Stimulated activated CD8-positive, alpha-beta memory T cell treated with anti-CD3 and anti-CD28 coated beads, Interleukin-7, amount 100 ng/mL, for 48 hours (primary cell): ENCODE data around the gene ARHGAP15.

ENCODE experiments used
- DNase-seq, 2 donors: peaks; one replicate each; pipeline ENCODE4 v3.0.0-alpha.2; 2020; ENCODE audit warnings: low read depth in 1 of 2; ENCODE audit errors: extremely low read depth in 1 of 2

ARHGAP15 gene

DNA sequence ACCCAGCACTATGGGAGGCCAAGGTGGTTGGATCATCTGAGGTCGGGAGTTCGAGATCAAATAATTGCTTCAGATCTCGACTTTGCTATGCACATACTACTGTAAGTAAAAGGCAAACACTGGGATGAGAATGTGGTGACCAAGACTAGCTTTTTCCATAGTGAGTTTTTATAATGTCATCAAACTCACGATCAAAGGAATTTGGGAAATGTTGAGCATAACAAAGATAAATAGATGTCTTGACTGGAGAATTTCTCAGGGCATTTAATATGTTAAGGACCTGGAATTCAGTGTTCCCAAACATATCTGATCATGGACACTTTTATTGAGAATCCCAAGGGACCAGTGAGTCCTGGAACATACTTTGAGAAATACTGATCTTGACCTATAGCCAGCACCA lies 205.6 kb downstream of the ARHGAP15 start:
- no peak for DNase-seq

DNA sequence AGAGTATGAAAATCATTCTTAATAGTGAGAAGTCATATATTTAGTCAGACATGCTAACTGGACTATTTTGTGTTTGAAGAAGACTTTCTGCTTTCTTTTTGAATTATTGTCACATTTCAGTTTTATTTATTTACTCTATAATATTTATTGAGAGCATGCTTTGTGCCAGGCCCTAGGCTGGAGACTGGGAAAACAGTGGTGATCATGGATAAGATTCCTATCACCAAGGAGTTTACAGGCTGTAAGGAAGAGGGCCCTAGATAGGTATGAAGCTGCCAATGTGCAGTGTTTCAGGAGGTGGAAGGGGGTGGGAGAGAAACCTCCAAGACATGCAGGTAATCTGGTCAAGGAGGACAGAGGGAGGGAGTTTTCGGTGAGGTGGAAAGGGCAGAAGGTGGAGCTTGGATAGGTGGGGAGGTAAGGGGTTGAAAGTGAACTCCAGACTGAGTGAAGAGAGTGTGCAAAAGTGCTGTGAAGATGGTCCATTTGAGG lies 207.5 kb downstream of the ARHGAP15 start:
- DNase-seq = no peak

DNA sequence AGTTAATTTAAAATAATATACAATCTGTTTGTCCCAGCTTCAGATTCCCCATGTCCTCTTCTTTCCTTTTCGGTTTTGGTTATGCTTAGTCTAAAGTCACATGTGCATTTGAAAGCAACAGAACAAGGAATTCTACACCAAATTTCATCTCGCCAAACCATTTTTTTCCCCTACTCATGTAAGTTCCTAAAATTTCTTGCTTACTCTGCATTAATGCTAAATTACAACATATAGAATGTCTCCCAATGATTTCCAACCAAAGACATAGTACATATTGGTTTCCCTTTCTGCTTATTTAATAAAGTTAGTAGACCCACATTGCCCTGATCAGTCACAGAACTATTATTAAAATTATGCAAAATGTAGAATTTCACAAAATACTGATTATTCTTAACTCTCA lies 212.3 kb downstream of the ARHGAP15 start:
- no peak for DNase-seq

DNA sequence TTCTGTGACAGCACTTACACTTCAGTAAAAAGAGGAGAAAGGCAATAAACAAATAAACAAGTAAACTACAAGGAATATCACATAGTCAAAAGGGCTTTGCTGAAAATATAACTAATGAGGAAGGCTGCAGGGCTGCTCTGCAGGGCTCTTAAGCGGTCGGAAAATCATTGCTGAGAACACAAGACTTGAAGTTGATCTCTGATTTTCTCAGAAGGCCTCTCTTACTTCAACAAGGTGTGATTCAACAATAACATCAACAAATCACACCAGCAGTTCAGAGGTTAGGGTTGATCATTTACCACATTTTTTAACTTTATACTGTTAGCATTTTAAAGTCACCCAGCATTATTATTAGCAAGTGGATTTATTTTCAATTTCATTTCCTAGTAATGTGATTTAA lies 215.6 kb downstream of the ARHGAP15 start:
- no peak for DNase-seq

DNA sequence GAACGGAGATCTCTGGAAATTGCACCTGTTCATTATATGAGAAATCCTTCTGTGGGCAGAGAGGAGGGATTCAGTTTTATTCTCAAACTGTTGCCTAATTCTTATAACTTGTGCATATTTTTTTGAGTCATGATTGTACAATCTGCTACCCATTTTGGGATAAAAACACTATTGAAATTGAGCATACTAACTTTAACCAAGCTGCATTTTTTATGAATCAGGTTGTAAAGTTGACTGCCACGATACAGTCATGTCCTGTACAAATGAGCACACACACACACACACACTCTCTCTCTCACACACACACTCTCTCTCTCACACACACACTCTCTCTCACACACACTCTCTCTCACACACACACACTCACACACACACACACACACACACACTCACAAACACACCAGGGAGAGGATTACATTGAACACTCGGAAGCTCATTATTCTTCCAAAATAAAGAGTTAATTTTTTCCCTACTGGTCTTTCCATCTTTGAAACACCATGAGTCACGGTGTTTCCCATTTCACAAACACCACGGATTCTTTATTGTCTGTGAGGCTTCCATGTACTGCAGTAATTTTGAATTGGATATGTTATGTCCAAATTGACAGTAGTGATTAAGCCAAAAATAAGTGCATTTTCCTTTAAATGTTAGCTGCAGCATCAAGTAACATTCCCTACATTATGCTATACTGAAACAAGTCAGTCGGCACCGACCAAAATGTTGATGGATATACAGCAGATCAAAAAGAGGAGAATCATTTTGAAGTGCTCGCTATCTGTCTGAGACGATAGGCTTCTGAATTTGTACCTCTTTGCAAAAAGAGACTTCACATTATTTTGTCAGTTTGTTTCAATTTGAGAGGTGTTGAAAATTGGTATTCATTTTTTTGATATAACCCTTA lies 216.9 kb downstream of the ARHGAP15 start:
- no peak for DNase-seq

DNA sequence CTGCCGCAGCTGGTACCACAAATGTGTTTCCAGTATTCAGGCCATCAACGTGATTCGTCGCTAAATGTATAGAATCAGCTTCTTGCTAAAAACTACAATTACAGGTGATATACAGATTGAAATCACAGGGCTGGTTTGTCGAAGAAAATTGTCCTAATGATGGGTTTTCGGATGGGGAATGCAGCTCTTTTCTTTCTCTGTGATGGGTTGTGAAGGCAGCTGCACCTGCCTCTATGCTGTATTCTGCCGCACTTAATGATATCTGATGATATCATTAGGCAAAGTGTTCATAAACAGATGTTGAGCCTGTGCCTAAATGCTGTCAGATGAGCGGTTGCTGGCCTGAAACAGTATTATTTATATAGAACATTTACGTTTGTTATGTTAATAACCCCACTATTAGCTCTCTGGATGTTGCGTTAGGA lies 218.1 kb downstream of the ARHGAP15 start:
- DNase-seq = no peak

DNA sequence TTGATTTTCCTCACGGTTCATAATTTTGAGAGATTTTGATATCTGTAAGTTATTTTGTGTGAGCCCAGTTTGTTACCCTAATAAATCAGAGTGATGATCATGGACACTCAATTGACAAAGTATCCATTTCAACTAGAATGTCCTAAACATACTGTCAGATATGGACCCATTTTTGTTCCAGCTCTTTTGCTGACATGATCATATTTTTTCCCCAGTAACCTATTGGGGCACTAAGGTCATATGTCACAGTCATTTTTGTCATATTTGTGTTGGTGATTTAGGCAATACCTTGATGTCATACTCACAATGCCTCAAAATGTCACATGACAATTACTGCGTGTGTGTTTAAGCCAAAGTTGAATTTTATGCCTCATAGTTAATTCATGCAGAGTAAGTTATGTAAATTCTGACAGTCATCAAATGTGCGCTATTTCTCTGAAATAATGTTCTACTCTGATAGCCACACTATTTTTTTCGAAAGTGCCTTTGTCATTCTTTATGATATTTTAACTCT lies 218.7 kb downstream of the ARHGAP15 start:
- DNase-seq = no peak

DNA sequence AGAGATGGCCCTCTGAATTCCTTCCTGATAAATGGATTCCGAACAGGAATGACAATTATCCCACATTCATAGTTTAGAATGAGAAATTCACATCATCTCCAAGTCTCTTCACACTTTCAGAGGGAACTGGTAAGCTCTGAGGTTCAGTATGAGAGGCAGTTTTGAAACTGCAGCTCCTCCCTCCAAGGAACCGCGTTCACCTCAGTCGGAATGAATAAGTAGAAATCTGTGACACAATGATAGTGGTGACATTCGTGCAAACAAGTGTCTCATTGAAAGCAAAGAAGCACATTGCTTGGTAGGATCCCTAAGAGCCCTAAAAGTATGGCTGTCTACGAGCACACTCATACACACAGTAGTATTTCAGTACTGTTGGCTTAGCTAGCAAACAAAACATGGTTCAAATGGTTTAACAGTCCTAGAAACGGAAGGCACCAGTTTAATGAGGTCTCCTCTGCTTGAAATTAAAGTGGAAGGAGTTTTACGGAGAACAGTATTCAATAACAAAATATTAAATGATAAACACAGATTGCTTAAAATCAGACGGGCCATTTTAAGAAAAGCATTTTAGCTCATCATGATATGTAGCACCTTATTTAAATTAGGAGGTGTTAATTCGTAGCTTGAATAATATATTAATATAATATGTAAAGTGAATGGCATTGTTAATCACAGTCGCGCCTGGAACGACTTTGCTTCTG lies 225.0 kb downstream of the ARHGAP15 start:
- no peak for DNase-seq

DNA sequence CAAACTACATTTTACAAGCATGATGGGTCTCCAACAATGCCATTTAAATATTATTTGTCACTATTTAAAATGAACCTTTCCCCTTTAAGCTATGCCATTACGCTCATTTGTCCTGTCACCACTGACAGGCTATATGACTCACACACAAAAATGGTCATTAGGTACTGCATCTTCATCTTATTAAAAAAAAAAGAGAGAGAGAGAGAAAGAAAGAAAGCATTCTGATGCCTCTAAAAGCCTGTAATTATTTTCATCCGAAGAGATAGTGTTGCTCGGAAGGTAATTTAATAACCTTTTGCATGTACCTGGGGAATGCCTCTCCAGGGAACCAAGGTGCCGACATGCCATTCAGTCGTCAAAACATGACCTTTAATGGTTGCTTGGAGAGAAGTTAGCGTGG lies 226.7 kb downstream of the ARHGAP15 start:
- DNase-seq = no peak

DNA sequence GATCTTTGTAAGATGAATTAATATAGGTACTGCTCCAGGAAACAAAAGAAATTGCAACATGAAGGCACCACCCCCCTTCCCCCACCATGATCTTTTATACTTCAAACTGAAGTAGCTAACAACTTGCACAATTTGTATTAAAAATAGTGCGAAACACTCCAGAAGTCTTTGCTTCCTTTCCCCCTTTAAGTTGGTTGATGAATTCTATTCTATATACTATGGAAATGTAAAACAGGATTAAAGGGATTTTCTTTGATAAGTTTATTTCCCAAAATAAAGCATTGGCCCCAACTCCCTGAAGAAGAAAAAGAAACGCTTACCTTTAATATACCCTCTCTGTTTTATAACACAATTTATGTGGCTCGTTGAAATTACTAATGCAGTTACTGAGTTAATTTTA lies 227.1 kb downstream of the ARHGAP15 start:
- no peak for DNase-seq

DNA sequence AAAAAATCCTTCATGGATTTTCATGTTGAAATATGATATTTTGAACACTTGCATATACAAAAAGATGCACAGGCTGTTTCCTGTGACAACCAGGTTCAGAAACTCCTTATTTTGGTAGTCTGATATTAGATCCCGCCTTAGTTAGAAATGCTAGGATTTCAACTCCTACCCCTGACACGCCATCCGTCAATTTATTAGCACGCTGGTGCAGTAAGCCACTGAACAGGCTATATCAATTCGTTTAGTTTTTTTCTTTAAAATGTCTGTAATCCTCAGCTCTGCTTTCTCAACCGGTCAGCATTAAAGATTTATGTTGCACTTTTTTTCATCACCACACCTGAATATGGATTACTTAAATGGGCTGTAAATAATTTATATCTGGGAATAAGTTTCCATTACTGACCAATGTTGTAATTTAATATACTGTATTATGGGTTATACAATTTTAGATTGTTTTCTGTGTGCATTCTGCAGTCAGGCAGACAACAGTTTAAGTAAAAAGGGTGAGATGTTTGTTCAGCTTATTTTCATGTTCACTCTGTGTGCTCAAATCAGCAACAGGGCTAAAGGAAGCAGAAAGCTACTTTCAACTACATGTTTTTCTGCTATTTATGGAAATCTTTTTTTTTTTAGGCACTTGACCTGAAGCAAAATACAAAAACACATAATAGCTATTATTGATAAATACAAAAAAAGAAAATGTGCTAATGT lies 227.7 kb downstream of the ARHGAP15 start:
- DNase-seq = no peak

DNA sequence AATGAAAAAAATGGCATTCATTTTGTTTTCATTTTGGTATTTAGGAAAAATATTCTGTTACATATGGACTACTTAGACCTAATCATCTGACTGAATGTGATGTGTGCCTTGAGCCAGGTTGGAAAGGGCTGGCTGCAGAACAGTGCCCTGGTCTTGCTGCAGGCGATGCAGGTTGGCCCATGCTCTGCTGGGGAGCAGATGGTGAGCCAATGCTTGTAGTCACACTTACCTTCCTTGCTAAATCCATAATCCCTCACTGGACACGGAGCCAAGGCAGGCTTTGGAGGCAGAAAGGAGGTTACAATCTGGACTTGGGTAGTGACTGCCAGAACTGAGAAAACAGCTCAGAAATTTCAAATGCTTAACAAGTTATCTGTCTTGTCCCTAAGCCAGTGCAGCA lies 228.7 kb downstream of the ARHGAP15 start:
- no peak for DNase-seq

DNA sequence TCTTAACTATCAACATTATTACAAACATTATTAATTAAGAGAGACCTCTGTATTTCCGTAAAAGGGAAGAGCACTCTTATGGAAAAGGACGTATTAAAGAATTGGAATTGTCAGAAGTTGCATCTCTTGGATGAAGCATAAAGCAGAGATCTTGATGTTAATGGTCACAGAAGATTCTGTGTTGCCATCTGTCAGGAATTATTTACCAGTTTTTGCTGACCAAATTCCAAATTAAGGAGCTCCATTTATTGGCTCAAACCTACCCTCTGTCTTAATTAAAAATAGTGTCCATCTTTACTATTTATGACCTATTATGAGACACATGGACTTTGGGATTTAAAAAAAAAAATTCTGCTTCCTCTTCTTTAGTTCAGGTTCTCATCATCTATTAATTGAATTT lies 232.1 kb downstream of the ARHGAP15 start:
- no peak for DNase-seq

DNA sequence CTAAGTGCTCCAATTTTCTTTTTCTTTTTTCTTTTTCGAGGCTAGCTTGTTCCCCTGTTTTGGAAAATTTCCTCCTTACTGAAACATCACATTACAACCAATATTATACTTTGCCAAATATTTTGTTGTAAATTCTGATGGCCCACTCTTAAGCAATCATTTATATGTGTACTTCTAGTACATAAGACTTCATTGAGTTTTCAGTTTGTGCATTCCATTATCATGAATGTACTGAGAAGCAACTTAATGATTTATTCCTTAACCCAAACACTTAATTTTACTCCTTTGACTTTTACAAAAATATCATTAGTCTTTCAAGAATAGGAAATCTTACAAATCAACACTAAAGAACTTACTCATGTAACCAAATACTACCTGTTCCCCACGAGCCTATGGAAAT lies 242.4 kb downstream of the ARHGAP15 start:
- no peak for DNase-seq

DNA sequence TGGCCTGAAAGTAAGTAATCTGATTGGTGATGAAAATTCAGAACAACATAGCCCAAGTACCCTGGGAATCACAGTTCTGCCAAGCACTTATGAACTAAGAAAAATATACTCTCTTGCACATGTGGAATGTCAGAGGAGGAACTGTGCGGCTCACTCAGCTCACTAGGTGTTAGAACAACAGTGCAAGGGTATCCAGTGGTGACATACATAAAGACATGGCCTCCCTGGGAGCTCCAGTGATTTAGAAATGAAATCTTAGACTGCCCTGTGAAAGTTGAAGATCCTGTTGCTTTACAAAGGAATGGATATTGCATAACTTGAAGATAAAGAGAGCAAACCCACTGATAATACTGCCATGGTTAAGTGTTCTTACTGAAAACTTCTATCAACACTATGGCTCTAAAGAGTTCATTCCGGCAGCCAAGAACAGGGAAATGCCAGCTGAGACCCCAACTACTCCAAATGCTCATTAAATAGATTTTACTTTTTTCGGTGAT lies 246.2 kb downstream of the ARHGAP15 start:
- no peak for DNase-seq

DNA sequence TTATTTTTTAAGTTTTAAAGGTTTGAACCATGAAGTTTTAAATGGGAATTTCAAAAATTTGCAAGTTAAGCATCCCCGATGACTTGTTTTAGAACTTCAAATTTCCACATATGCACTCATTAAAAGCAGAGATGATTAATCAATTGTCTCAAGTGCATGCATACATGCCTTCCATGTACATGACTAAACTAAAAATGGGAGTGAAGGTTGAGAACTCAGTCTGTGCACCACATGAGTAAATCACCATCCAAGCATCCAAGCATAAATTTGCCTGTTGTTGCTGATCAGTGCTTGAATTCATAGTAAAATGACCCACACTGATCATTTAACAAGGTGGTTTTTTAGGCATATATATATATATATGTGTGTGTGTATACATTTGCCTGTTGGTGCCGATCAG lies 249.8 kb downstream of the ARHGAP15 start:
- no peak for DNase-seq

DNA sequence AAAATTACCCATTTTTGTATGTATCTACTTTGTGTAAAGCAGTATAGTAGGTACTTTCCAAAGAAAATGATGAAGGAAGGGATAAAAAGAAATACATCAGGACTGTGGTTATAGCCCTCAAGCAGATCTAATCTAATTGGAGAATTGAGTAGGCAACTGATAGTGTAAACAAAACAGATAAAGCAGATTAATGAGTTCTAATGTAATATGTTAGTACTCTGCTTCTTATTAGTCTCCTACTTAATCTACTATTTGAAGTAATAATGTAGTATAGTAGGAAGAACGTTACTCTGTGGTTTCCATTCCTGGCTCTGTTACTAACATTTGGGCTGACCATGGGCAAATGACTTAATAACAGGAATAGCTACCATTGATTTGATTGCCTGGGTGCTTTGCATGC lies 250.7 kb downstream of the ARHGAP15 start:
- no peak for DNase-seq

DNA sequence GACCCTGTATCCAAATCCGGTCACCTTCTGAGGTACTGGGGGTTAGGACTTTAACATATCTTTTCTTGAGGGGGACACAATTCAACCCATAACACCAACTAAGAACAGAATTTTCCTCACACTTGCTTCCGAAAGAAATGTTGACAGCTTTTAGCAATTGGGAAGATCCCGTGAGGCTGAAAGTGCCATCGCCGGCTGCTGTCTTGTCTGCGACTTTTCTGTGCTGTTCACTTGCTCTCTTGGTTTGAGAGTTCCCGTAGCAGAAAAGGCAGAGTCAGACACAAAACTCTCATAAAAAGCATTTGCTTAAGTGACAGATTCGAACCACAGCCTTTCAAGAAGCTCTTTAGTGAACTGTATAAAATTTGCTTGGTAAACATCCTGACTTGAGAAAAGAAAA lies 253.4 kb downstream of the ARHGAP15 start:
- no peak for DNase-seq

DNA sequence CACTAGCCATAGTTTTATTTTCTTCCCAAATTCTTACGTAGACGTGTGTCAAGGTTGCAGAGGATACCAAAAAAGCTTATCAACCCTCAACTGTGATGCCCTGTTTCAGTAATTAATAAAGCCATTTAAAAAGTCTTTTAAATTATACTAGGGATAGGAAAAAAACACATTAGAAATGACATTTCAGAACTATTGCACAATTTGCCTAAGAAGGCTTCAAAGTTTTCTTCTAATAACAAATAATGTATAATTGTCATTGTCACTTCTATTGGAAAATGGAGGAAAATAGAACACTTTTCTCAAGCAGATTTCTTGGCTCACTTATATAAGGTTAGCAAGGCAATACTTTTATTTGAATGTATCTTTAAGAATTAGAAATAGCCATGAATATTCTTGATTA lies 253.8 kb downstream of the ARHGAP15 start:
- no peak for DNase-seq

DNA sequence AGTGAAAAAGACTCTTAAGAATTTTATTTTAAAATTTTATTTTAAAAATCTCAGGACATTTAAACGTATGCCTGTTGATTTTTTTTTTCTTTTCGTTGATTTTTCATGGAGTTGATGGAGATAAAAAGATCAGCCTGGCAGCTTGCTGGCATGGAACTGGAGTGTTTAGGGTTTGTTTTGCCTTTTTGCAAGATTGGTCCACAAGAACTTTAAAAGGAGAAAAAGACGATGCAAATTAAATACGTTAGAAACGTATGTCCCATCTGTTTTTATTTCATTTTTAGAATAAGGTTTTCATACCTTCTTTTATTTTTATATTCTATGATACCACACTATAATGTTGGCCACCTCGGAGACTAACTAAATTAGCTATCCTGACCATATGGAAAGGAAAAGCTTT lies 254.9 kb downstream of the ARHGAP15 start:
- DNase-seq = no peak

DNA sequence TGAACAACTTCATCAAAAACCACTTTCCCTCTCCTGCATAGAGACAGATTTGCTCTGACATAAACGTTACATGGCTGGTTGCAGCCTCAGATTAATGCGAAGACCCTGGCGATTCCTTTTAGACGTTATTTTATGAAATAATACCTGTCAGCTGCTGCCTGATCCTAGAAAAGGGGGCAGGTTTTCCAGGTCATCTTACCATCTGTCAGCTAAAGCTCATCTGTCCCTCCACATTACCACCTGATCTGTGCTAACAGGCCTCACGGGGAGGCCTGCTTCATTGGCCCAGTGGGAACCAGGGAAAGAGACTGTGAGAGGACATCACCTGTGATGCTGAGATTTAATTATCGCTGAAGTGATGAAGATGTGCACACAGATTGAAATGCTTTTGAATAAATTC lies 261.0 kb downstream of the ARHGAP15 start:
- DNase-seq = no peak
